Skin epidermis (tissue), 12 donors: ENCODE data around the gene LDHD.

Source experiments
- H3K27ac ChIP-seq, 21 experiments: fragments of 200-600 bp; sonication (generic) in 11 of 21; one replicate each; pipeline ENCODE4 v1.5.0; 2020; ENCODE audit warnings: mild to moderate bottlenecking in 3 of 21, inconsistent platforms in 2 of 21, moderate library complexity in 2 of 21
- H3K4me3 ChIP-seq, 7 experiments: fragments of 200-600 bp; sonication (generic) in 2 of 7; one replicate each; pipeline ENCODE4 v1.5.0; 2020; ENCODE audit warnings: inconsistent platforms in 2 of 7, mild to moderate bottlenecking in 2 of 7, moderate library complexity in 1 of 7

LDHD gene

DNA sequence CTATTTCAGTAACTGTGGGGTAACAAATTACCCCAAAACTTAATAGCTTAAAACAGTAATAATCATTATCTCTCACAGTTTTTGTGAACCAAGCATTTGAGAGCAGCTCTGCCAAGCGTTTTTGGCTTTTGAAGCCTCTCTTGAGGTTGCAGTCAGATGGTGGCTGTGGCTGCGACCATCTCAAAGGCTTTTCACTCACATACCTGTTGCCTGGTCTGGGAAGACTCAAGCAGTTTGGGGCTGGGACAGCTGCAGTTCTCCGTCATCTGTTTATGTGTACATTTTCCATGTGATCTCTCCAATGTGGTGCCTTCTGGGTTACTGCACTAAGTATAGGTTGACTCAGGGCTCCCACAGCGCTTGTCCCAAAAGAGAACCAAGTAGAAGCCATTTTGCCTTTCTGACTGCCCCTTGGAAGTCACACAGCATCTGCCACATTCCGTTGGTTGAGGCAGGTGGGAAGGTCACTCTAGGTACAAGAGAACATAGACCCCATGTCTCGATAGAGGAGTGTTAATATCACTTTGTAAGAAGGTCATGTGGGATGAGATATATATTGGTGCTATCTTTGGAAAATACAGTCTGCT is 49.6 kb downstream of the LDHD start:
- no peak overlapping the region for H3K4me3 ChIP-seq
- H3K27ac ChIP-seq = no peak overlapping the region

DNA sequence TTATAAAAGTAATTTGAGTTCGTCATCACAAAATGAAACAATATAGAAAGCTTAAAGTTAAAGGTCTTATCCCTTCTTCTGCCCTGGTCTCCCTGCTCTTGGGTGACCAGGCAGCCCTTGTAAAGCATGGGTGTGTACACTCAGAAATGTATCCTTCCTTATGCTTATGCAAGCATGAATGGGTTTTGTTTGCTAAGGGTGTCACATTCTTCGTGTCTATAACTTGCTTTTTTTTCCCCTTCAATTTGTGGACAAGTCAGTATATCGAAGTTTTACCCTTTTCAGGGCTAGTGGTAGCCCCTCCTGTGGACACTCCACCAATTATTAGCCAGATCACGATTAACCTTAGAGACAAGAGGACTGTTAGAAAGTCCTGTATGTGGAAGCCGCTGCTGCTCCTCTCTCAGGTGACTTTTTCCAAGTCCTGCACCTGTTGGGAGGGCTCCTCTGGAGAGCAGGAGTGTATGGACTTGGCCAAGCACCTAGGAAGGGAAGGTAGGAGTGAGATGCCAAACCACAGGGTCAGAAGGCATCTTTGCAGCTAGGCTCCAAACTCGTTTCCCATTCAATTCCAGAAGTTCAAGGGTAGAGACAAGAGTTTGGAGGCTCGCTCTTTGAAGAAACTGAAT is 50.9 kb downstream of the LDHD start:
- H3K4me3 ChIP-seq = no peak overlapping the region
- peak overlapping the region in 3 of 21 experiments; percentile 24 to 54 (median 44) for H3K27ac ChIP-seq

DNA sequence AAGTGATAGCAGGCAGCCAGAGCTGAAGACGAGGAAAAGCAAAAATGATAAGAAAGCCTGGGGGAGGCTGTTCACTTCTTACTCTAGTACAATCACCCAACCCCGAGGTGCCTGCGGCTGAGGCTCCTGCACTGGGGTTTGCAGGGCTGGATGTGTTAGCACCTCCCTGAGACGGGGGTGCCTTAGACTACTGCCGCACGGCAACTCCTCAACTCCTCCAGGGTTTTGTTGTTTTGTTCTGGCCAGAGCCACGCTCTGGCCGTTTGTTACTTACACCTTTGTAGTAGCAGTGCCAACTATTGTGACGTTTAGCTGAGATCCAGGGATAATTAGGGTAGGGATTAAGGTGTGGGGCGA is 51.5 kb downstream of the LDHD start:
- H3K27ac ChIP-seq = peak overlapping the region in 3 of 21 experiments; percentile 24 to 54 (median 44)
- no peak overlapping the region for H3K4me3 ChIP-seq

DNA sequence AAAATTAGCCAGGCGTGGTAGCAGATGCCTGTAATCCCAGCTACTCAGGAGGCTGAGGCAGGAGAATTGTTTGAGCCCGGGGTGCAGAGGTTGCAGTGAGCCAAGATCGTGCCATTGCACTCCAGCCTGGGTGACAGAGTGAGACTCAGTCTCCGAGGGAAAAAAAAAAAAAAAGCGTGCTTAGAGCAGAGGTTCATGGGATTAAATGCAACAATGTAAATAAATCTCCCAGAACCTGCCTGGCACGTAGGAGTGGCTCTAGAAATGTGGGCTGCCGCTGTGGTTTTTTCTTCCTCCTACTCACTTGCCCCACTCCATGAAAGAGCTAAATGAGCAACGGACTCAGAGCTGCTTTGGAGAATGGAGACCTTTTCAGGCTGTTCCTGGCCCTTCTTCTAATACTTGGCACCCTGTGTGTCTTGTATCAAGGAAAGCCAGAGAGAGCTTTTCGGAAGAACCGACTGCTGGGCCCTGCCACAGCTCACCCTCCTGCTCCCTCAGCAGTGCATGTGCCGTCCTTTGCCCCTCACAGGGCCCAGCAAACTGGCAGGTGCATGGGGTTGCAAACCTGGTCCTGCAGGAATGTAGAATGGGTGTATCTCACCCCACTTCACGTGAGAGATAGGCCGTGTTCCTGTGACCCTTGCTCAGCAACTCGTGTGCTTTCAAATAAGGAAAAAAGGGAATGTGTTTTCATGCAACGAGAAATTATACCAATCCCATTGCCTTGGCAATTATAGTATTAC is 52.0 kb downstream of the LDHD start:
- peak overlapping the region in 5 of 21 experiments; percentile 6 to 54 (median 29) for H3K27ac ChIP-seq
- H3K4me3 ChIP-seq = no peak overlapping the region

DNA sequence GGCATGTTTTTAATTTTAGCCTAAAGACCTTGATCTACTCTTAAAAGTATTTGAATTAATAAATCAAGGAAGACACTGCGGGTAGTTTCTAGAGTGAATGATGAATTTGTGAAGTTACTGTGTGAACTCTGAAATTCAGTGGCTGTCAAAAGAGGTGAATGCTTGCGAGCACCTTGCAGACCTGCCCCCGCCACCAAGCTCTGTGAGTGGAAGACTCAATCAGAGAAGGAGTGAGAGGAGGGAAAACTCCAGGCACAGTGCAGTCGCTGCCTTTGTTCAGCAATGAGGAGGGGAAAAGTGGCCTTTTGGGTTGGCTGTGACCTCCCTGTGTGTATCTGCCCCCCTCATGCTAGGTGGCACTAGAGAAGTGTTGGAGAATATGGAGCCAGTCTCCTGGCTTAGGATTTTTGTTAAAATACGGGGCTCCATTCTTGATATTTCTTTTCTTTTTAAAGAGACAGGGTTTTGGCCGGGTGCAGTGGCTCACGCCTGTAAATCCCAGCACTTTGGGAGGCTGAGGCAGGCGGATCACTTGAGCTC is 53.0 kb downstream of the LDHD start:
- Histone ChIP-seq H3K27ac (peak overlapping the region in 4 of 21 experiments; percentile 3 to 57 (median 38)), H3K4me3 (no peak overlapping the region)

DNA sequence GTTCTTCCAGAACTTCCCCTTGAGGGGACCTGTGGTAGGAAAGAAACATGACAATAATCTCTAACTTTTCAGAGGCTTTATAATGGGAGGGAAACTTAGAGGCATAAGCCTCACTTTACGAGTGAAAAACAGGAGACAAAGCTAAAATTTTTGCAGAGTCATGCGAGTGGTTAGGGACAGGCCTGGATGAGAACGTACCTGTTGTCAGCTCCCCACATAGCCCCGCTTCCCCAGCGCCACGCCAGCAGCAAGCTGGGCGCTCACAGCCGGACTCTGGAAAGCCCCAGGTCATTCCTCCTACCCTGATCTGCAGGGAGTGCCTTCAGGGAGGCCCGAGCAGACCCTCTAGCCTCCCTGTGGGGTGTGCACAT is 53.6 kb downstream of the LDHD start:
- H3K27ac ChIP-seq = peak overlapping the region in 2 of 21 experiments; percentile 19 to 32

DNA sequence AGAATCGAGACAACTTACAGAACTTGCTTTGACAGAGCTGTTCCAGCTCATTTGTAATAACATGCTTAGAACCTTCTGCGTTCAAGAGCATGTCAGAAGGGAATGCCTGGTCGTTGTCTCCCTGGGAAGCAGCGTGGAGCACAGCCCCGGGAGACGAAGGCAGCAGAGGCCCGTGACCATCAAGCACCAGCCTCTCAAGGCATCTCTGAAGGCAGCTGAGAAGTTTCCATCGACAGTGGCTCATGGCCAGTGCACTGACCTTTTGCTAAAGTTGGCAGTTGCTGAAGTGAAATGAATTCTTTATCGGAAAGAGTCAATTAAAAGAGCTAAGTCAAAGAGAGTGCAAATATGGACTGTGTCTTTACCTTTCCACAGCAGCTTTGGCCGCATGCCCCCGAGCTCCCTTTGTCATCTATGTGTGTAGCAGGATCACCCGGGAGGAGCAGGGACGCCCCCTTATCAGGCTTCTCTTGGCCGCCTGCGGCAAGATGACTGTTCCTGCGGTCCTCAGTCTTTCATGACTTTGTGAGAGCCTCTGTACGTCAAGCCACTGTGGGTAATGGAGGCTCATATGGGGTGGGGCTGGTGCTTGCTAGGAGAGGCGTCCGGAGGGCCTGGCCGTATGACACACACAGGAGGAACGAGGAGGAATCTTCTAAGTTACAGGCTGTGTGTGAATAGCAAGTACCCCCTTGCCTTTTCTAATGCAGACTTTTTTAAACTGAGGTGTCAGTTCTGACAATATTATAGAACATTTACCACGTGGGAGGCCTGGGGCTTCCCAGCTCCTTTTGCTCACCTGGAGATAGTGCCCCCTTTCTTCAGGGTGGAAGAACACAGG is 54.2 kb downstream of the LDHD start:
- Histone ChIP-seq H3K27ac (peak overlapping the region in 2 of 21 experiments; percentile 19 to 32), H3K4me3 (no peak overlapping the region)

More for the DNA sequence above, 53.6 kb downstream of the LDHD start:
- no peak overlapping the region for H3K4me3 ChIP-seq
